Kidney (tissue), 14 donors: ENCODE measurements around the gene PRKN. TPM values are rescaled to one million over a fixed set of nuclear protein-coding genes. Genes with fewer than 3 reads are reported as not detected.
A peak's percentile ranks its signal among the peaks of the same experiment; 100 is the strongest.

Experiments used
- DNase-seq, 5 donors: peaks; one replicate each; pipeline ENCODE4 v3.0.0-alpha.2; 2013 to 2020
- FAIRE-seq: peaks from 2 replicates; lab custom pipeline; 2012; peaks lifted over from hg19 to GRCh38; lab: Jason Lieb, UNC
- H3K27ac ChIP-seq, 2 donors: one replicate each; pipeline ENCODE4 v1.7.0; 2013; ENCODE audit warnings: low read depth in 2 of 2, low read length in 2 of 2, inconsistent platforms in 1 of 2
- H3K27me3 ChIP-seq: one replicate; pipeline ENCODE4 v1.7.1; 2013; ENCODE audit warnings: low read length, inconsistent platforms; ENCODE audit not compliant: control insufficient read depth, insufficient read depth
- H3K36me3 ChIP-seq, 3 donors: one replicate each; pipeline versions ENCODE4 v1.7.0 to v1.7.1; 2013; ENCODE audit warnings: low read length in 3 of 3, control low read depth in 1 of 3, inconsistent platforms in 1 of 3; ENCODE audit not compliant: insufficient read depth in 3 of 3, control insufficient read depth in 2 of 3
- H3K4me1 ChIP-seq, 3 donors: one replicate each; pipeline versions ENCODE4 v1.7.0 to v1.7.1; 2013; ENCODE audit warnings: low read length in 3 of 3, inconsistent platforms in 1 of 3, low read depth in 1 of 3; ENCODE audit not compliant: control insufficient read depth in 2 of 3, insufficient read depth in 2 of 3
- H3K4me3 ChIP-seq, 3 donors: one replicate each; pipeline versions ENCODE4 v1.7.0 to v1.8.1; 2013; ENCODE audit warnings: low read length in 3 of 3, control low read depth in 1 of 3, inconsistent platforms in 1 of 3
- H3K9ac ChIP-seq, 3 donors: one replicate each; pipeline versions ENCODE4 v1.7.0 to v1.7.1; 2013; ENCODE audit warnings: low read length in 3 of 3, control low read depth in 1 of 3, inconsistent platforms in 1 of 3
- H3K9me3 ChIP-seq, 3 donors: one replicate each; pipeline versions ENCODE4 v1.7.0 to v1.7.1; 2013; ENCODE audit warnings: low read length in 3 of 3, control low read depth in 1 of 3, inconsistent platforms in 1 of 3; ENCODE audit not compliant: control insufficient read depth in 2 of 3, insufficient read depth in 1 of 3
- intact Hi-C: fragments of 100-400 bp; cut with DNase I; formaldehyde crosslinking; loops from one replicate; pipeline ENCODE4 v1.11.1; 2022
- polyA plus RNA-seq: library from polyadenylated mRNA; stranded (reverse); fragments of 350-450 nt; fragmentation: Illumina TruSeq; extraction: RNeasy Lipid Tissue Mini Kit (QIAGEN cat#74804); gene quantifications from one replicate; pipeline ENCODE4 v1.2.3, GENCODE V29; 2014; ENCODE audit warnings: low read depth, low replicate concordance; ENCODE audit not compliant: insufficient read depth
- total RNA-seq: library from RNA; stranded (reverse); fragmentation: NEBNext Ultra II Directional; extraction: Animal tissue kit (Norgen Biotek cat#: 25700); gene quantifications from one replicate; pipeline ENCODE4 v1.2.1, GENCODE V29; 2021
- TF ChIP-seq, protein P1 (sequence below): IDR thresholded peaks from 3 replicates; pipeline ENCODE4 v1.5.1; 2012; ENCODE audit warnings: mild to moderate bottlenecking, moderate library complexity, borderline replicate concordance; ENCODE audit not compliant: insufficient read depth; ENCODE audit errors: extremely low read depth
- donor health status: control.
- donor health status: control.
- donor health status: control.
- donor health status: control.
- donor health status: control.
- donor health status: DM: yes; HTN: yes; CAD: no.
- donor health status: Normal renal cell carcinoma (clear cell type).

The PRKN gene
- total and polyA plus RNA-seq, 2 donors from 2014 or later = 8.6 to 10.4 TPM

- DNase-seq (no peak), FAIRE-seq (no peak)
- TF ChIP-seq, protein P1, sequence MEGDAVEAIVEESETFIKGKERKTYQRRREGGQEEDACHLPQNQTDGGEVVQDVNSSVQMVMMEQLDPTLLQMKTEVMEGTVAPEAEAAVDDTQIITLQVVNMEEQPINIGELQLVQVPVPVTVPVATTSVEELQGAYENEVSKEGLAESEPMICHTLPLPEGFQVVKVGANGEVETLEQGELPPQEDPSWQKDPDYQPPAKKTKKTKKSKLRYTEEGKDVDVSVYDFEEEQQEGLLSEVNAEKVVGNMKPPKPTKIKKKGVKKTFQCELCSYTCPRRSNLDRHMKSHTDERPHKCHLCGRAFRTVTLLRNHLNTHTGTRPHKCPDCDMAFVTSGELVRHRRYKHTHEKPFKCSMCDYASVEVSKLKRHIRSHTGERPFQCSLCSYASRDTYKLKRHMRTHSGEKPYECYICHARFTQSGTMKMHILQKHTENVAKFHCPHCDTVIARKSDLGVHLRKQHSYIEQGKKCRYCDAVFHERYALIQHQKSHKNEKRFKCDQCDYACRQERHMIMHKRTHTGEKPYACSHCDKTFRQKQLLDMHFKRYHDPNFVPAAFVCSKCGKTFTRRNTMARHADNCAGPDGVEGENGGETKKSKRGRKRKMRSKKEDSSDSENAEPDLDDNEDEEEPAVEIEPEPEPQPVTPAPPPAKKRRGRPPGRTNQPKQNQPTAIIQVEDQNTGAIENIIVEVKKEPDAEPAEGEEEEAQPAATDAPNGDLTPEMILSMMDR = no peak
- Histone ChIP-seq H3K27ac (no peak overlapping the region), H3K9me3 (no peaks in the 10 kb centered on the region), H3K4me1 (no peaks in the 10 kb centered on the region), H3K27me3 (no peaks in the 10 kb centered on the region), H3K9ac (no peak overlapping the region), H3K36me3 (no peaks in the 10 kb centered on the region), H3K4me3 (no peak overlapping the region)
- intact Hi-C loops = no loop called here
Measured at GRCh38 chr6:162154001-162154400, 573.6 kb downstream of the PRKN start.

- no peaks in the 10 kb centered on the region for H3K4me1 ChIP-seq
- TF ChIP-seq, protein P1 = no peak
- no peak overlapping the region for H3K27ac ChIP-seq
- no peak for FAIRE-seq
- DNase-seq = no peak
- no peak overlapping the region for H3K4me3 ChIP-seq
- no peak overlapping the region for H3K9ac ChIP-seq
- no peaks in the 10 kb centered on the region for H3K9me3 ChIP-seq
- H3K36me3 ChIP-seq = no peaks in the 10 kb centered on the region
- intact Hi-C loops = no loop called here
- no peaks in the 10 kb centered on the region for H3K27me3 ChIP-seq
Measured at GRCh38 chr6:162153120-162153519, 574.4 kb downstream of the PRKN start.

- no peaks in the 10 kb centered on the region for H3K4me1 ChIP-seq
- no peaks in the 10 kb centered on the region for H3K27me3 ChIP-seq
- TF ChIP-seq, protein P1 = no peak
- no peak overlapping the region for H3K9ac ChIP-seq
- no peaks in the 10 kb centered on the region for H3K9me3 ChIP-seq
- intact Hi-C loops = no loop called here
- DNase-seq = no peak
- no peaks in the 10 kb centered on the region for H3K36me3 ChIP-seq
- no peak overlapping the region for H3K4me3 ChIP-seq
- peak overlapping the region in 1 of 2 donors; percentile 14 for H3K27ac ChIP-seq
- no peak for FAIRE-seq
Measured at GRCh38 chr6:162151021-162151665, 576.4 kb downstream of the PRKN start.

- no peaks in the 10 kb centered on the region for H3K36me3 ChIP-seq
Measured at GRCh38 chr6:162150295-162150694, 577.3 kb downstream of the PRKN start.

More at GRCh38 chr6:162150295-162150694, 577.3 kb downstream of the PRKN start:
- Histone ChIP-seq H3K9me3 (no peaks in the 10 kb centered on the region), H3K27ac (no peak overlapping the region), H3K27me3 (no peaks in the 10 kb centered on the region), H3K4me3 (no peak overlapping the region), H3K9ac (no peak overlapping the region), H3K4me1 (no peaks in the 10 kb centered on the region)
- FAIRE-seq (no peak), DNase-seq (no peak)
- TF ChIP-seq, protein P1 = no peak
- intact Hi-C loops = no loop called here
